GM23338 (cell line): ENCODE data around the gene PARL. TPM values are rescaled to one million over a fixed set of nuclear protein-coding genes. Genes with fewer than 3 reads are reported as not detected.
A peak's percentile ranks its signal among the peaks of the same experiment; 100 is the strongest.

Experiments used
- ATAC-seq: fragments of 200-7000 bp; cut with Tn5 transposase; 3 replicates; pipeline ENCODE4 v1.9.1; 2020
- DNase-seq: peaks from one replicate; pipeline ENCODE4 v3.0.0-alpha.2; 2015; ENCODE audit warnings: low spot score
- H2AFZ ChIP-seq: fragments of 200-600 bp; sonication (generic); 2 replicates; pipeline ENCODE4 v1.8.0; 2016; ENCODE audit warnings: antibody characterized with exemption, mild to moderate bottlenecking, moderate library complexity
- H3F3A ChIP-seq: fragments of 200-600 bp; sonication (generic); replicated peaks from 2 replicates; pipeline ENCODE4 v1.8.0; 2017; ENCODE audit warnings: antibody characterized with exemption, mixed run types, low read depth
- H3K27ac ChIP-seq: fragments of 200-600 bp; sonication (generic); 2 replicates; pipeline ENCODE4 v1.6.1; 2016; ENCODE audit warnings: low read depth
- H3K27me3 ChIP-seq: fragments of 200-600 bp; sonication (generic); 2 replicates; pipeline ENCODE4 v1.8.0; 2016; ENCODE audit warnings: mild to moderate bottlenecking, mixed run types, moderate library complexity; ENCODE audit not compliant: insufficient read depth
- H3K36me3 ChIP-seq: fragments of 200-600 bp; sonication (generic); 2 replicates; pipeline ENCODE4 v1.8.0; 2016; ENCODE audit warnings: mild to moderate bottlenecking; ENCODE audit not compliant: insufficient read depth
- H3K4me1 ChIP-seq: fragments of 200-600 bp; sonication (generic); 2 replicates; pipeline ENCODE4 v1.8.0; 2016; ENCODE audit warnings: mild to moderate bottlenecking, moderate library complexity; ENCODE audit not compliant: insufficient read depth
- H3K4me2 ChIP-seq: fragments of 200-600 bp; sonication (generic); 2 replicates; pipeline ENCODE4 v1.7.1; 2017; ENCODE audit warnings: mixed run types
- H3K4me3 ChIP-seq: fragments of 200-600 bp; sonication (generic); 2 replicates; pipeline ENCODE4 v1.6.1; 2016; ENCODE audit warnings: mixed run types
- H3K79me2 ChIP-seq: fragments of 200-600 bp; sonication (generic); replicated peaks from 2 replicates; pipeline ENCODE4 v1.8.0; 2017; ENCODE audit warnings: mild to moderate bottlenecking; ENCODE audit not compliant: insufficient read depth
- H3K9me2 ChIP-seq: fragments of 200-600 bp; sonication (generic); 2 replicates; pipeline ENCODE4 v1.8.0; 2017; ENCODE audit not compliant: insufficient read depth
- H4K20me1 ChIP-seq: fragments of 200-600 bp; sonication (generic); replicated peaks from 2 replicates; pipeline ENCODE4 v1.8.0; 2017; ENCODE audit warnings: mild to moderate bottlenecking; ENCODE audit not compliant: insufficient read depth
- H3K27ac Mint-ChIP-seq: 2 replicates; pipeline ENCODE4 v1.8.0; 2020; ENCODE audit warnings: inconsistent platforms, mild to moderate bottlenecking, moderate library complexity, mixed read lengths
- H3K27me3 Mint-ChIP-seq: 3 replicates; pipeline ENCODE4 v1.8.0; 2022; ENCODE audit warnings: low read depth, mild to moderate bottlenecking, moderate library complexity, mixed read lengths, inconsistent platforms; ENCODE audit not compliant: insufficient read depth, poor library complexity
- H3K36me3 Mint-ChIP-seq: 3 replicates; pipeline ENCODE4 v1.8.0; 2021; ENCODE audit warnings: low read depth, mild to moderate bottlenecking, inconsistent platforms, moderate library complexity, mixed read lengths
- H3K4me1 Mint-ChIP-seq: 3 replicates; pipeline ENCODE4 v1.8.0; 2020; ENCODE audit warnings: mild to moderate bottlenecking, inconsistent platforms, mixed read lengths
- H3K4me3 Mint-ChIP-seq: 3 replicates; pipeline ENCODE4 v1.8.0; 2021; ENCODE audit warnings: moderate library complexity, mild to moderate bottlenecking, inconsistent platforms, mixed read lengths
- H3K9me3 Mint-ChIP-seq: 3 replicates; pipeline ENCODE4 v1.8.0; 2020; ENCODE audit warnings: moderate library complexity, mild to moderate bottlenecking, inconsistent platforms, mixed read lengths
- ETS1 ChIP-seq: IDR thresholded peaks from 2 replicates; pipeline ENCODE4 v1.6.1; 2016; ENCODE audit warnings: antibody characterized with exemption
- EZH2phosphoT487 ChIP-seq: fragments of 200-600 bp; sonication (generic); IDR thresholded peaks from one replicate; pipeline ENCODE4 v1.8.1; 2018; ENCODE audit warnings: antibody characterized with exemption; ENCODE audit not compliant: unreplicated experiment
- JUNB ChIP-seq: IDR thresholded peaks from one replicate; pipeline ENCODE4 v1.6.1; 2016; ENCODE audit warnings: antibody characterized with exemption; ENCODE audit not compliant: unreplicated experiment
- POLR2AphosphoS5 ChIP-seq: IDR thresholded peaks from 2 replicates; pipeline ENCODE4 v1.6.1; 2016; ENCODE audit warnings: antibody characterized with exemption, low read depth
- STAT1 ChIP-seq: IDR thresholded peaks from one replicate; pipeline ENCODE4 v1.6.1; 2016; ENCODE audit warnings: antibody characterized with exemption; ENCODE audit not compliant: unreplicated experiment
- ZNF114 ChIP-seq: fragments of 250-450 bp; sonication (Bioruptor Pico); IDR thresholded peaks from 2 replicates; pipeline ENCODE4 v1.5.0; 2020; ENCODE audit warnings: mild to moderate bottlenecking, moderate library complexity
- ZNF331 ChIP-seq: fragments of 250-450 bp; sonication (Bioruptor Pico); IDR thresholded peaks from 2 replicates; pipeline ENCODE4 v1.5.0; 2020; ENCODE audit warnings: low read depth, mild to moderate bottlenecking, moderate library complexity
- polyA plus RNA-seq: library from polyadenylated mRNA; unstranded; fragments of >200 nt; fragmentation: Nextera tagmentation; extraction: Ambion mirVana; gene quantifications from 2 replicates; pipeline ENCODE4 v1.2.1, GENCODE V29; 2016
- total RNA-seq: library from RNA; depleted of rRNA; stranded (reverse); fragments of >200 nt; shearing (Covaris generic); gene quantifications from 2 replicates; pipeline ENCODE4 v1.2.3, GENCODE V29; 2014
- TF ChIP-seq, protein P1 (sequence below), 2 experiments: fragments of 200-600 bp in 1 of 2; sonication (generic) in 1 of 2; conservative IDR thresholded peaks; 2 replicates each; pipeline versions ENCODE4 v1.5.1 to v1.6.1; 2016 to 2017; ENCODE audit warnings: antibody characterized with exemption in 2 of 2, low read depth in 2 of 2, mild to moderate bottlenecking in 2 of 2, moderate library complexity in 1 of 2
- TF ChIP-seq, protein P2 (sequence below): IDR thresholded peaks from one replicate; pipeline ENCODE4 v1.6.1; 2018; ENCODE audit warnings: antibody characterized with exemption; ENCODE audit not compliant: unreplicated experiment

The PARL gene
- total and polyA plus RNA-seq, 2 experiments from 2014 or later, result 67.5 to 78.7 TPM

DNA sequence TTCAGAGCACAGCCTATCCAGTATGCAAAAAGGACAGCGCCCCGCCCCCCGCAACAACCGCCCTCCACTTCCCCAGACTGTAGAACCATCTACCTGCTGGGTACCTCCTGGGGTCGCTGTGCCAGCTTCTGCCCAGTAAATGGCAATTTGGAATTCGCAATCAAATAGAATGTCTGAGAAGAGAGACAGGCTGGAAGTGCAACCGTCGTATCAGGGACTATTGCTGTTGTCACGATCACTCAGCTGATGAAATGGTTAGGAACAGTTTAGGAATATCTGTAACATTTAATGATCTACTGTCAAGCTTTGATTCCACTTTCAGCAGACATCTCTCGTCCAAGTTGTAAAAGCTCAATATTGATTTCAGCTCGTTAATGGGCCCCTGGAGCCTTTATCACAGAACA, 13.3 kb upstream of the PARL start:
- H3K4me2 ChIP-seq, result no peak overlapping the region
- no peak overlapping the region for H3K27ac Mint-ChIP-seq
- H3K36me3 ChIP-seq, result no peaks in the 10 kb centered on the region
- peaks cover 13% of the 10 kb centered on the region for H3K27me3 Mint-ChIP-seq
- H3K27me3 ChIP-seq, result no peaks in the 10 kb centered on the region
- DNase-seq (no peak), ATAC-seq (peak; percentile 66)
- H3K4me3 Mint-ChIP-seq, result no peak overlapping the region
- H3K4me1 ChIP-seq, result peaks cover 5% of the 10 kb centered on the region; the same call in 1 of the 2 replicates
- H3K4me1 Mint-ChIP-seq, result peaks cover 15% of the 10 kb centered on the region
- 0 out of 3 replicates have a peak, but pooled peaks cover 3% of the 10 kb centered on the region for H3K36me3 Mint-ChIP-seq
- H3K9me2 ChIP-seq, result no peaks in the 10 kb centered on the region
- H3K9me3 Mint-ChIP-seq, result peaks cover 9% of the 10 kb centered on the region
- H3K4me3 ChIP-seq, result no peak overlapping the region
- H3K79me2 ChIP-seq, result no peaks in the 10 kb centered on the region
- TF ChIP-seq, protein P1, sequence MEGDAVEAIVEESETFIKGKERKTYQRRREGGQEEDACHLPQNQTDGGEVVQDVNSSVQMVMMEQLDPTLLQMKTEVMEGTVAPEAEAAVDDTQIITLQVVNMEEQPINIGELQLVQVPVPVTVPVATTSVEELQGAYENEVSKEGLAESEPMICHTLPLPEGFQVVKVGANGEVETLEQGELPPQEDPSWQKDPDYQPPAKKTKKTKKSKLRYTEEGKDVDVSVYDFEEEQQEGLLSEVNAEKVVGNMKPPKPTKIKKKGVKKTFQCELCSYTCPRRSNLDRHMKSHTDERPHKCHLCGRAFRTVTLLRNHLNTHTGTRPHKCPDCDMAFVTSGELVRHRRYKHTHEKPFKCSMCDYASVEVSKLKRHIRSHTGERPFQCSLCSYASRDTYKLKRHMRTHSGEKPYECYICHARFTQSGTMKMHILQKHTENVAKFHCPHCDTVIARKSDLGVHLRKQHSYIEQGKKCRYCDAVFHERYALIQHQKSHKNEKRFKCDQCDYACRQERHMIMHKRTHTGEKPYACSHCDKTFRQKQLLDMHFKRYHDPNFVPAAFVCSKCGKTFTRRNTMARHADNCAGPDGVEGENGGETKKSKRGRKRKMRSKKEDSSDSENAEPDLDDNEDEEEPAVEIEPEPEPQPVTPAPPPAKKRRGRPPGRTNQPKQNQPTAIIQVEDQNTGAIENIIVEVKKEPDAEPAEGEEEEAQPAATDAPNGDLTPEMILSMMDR (conservative IDR thresholded peaks at IDR 0.05; ENCODE audit: low read depth in 2 of 2), result peak; percentile 23 to 27; a peak in 3 of 4 replicates
- no peak for TF ChIP-seq POLR2AphosphoS5
- H2AFZ ChIP-seq, result no peak overlapping the region
- H4K20me1 ChIP-seq, result no peaks in the 10 kb centered on the region
- H3F3A ChIP-seq, result no peaks in the 10 kb centered on the region
- H3K27ac ChIP-seq, result no peak overlapping the region

DNA sequence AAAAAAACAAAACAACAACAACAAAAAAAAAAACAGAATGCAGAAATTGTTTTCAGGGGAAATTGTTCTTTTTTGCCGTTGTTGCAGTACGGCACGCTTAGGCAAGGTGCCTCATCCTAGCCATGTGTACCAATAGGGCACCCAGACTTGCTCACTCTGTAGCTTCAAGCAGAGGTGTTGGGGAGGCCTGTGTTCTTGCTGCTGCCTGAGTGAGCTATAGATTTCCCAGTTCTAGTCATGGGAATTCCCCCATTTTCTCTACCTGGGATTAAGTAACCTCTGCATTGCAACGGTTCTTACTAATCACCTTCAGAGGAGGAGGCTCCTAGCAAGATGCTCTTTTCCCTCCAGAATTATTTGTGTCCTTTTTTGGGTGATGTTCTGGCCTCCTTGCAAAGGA, 12.9 kb upstream of the PARL start:
- Mint-ChIP-seq H3K27me3 (peaks cover 14% of the 10 kb centered on the region), H3K9me3 (peaks cover 9% of the 10 kb centered on the region), H3K4me1 (peaks cover 15% of the 10 kb centered on the region), H3K36me3 (0 out of 3 replicates have a peak, but pooled peaks cover 3% of the 10 kb centered on the region), H3K27ac (no peak overlapping the region), H3K4me3 (no peak overlapping the region)
- Histone ChIP-seq H3K4me2 (no peak overlapping the region), H3K4me3 (no peak overlapping the region), H3K79me2 (no peaks in the 10 kb centered on the region), H3K36me3 (no peaks in the 10 kb centered on the region), H2AFZ (no peak overlapping the region), H3K27me3 (no peaks in the 10 kb centered on the region), H3K9me2 (no peaks in the 10 kb centered on the region), H3F3A (no peaks in the 10 kb centered on the region), H3K4me1 (peaks cover 5% of the 10 kb centered on the region; the same call in 1 of the 2 replicates), H4K20me1 (no peaks in the 10 kb centered on the region), H3K27ac (no peak overlapping the region)
- DNase-seq (no peak), ATAC-seq (no peak)
- TF ChIP-seq ETS1, result no peak
- TF ChIP-seq ZNF114 (CRISPR knock-in tag), result no peak
- TF ChIP-seq POLR2AphosphoS5, result no peak
- no peak for TF ChIP-seq STAT1
- no peak for TF ChIP-seq ZNF331 (CRISPR knock-in tag)
- TF ChIP-seq, protein P1 (conservative IDR thresholded peaks at IDR 0.05; ENCODE audit: low read depth in 2 of 2), result no peak
- TF ChIP-seq EZH2phosphoT487, result no peak
- no peak for TF ChIP-seq JUNB
- TF ChIP-seq, protein P2, sequence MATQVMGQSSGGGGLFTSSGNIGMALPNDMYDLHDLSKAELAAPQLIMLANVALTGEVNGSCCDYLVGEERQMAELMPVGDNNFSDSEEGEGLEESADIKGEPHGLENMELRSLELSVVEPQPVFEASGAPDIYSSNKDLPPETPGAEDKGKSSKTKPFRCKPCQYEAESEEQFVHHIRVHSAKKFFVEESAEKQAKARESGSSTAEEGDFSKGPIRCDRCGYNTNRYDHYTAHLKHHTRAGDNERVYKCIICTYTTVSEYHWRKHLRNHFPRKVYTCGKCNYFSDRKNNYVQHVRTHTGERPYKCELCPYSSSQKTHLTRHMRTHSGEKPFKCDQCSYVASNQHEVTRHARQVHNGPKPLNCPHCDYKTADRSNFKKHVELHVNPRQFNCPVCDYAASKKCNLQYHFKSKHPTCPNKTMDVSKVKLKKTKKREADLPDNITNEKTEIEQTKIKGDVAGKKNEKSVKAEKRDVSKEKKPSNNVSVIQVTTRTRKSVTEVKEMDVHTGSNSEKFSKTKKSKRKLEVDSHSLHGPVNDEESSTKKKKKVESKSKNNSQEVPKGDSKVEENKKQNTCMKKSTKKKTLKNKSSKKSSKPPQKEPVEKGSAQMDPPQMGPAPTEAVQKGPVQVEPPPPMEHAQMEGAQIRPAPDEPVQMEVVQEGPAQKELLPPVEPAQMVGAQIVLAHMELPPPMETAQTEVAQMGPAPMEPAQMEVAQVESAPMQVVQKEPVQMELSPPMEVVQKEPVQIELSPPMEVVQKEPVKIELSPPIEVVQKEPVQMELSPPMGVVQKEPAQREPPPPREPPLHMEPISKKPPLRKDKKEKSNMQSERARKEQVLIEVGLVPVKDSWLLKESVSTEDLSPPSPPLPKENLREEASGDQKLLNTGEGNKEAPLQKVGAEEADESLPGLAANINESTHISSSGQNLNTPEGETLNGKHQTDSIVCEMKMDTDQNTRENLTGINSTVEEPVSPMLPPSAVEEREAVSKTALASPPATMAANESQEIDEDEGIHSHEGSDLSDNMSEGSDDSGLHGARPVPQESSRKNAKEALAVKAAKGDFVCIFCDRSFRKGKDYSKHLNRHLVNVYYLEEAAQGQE, result no peak
